VCaP (cell line): ENCODE measurements around the gene ARSB.

Experiments
- H3K27ac ChIP-seq: fragments of 450-650 bp; 2 replicates; pipeline ENCODE4 v1.5.1; 2017
- CTCF ChIP-seq: fragments of 450-650 bp; conservative IDR thresholded peaks from 2 replicates; pipeline ENCODE4 v1.5.1; 2017; ENCODE audit warnings: mild to moderate bottlenecking, moderate library complexity

The ARSB gene

GRCh38 chr5:78813906-78814530 is 171.1 kb downstream of the ARSB start:
- TF ChIP-seq CTCF: no peak
- H3K27ac ChIP-seq: no peak overlapping the region

GRCh38 chr5:78813286-78813685 is 171.8 kb downstream of the ARSB start:
- TF ChIP-seq CTCF: no peak
- no peak overlapping the region for H3K27ac ChIP-seq

- H3K27ac ChIP-seq: no peak overlapping the region
- TF ChIP-seq CTCF: no peak
Observed at GRCh38 chr5:78811866-78812265, 173.2 kb downstream of the ARSB start.

- no peak for TF ChIP-seq CTCF
- no peak overlapping the region for H3K27ac ChIP-seq
Observed at GRCh38 chr5:78811121-78811817, 173.8 kb downstream of the ARSB start.

- no peak for TF ChIP-seq CTCF
- H3K27ac ChIP-seq: no peak overlapping the region
Observed at GRCh38 chr5:78810098-78810920, 174.8 kb downstream of the ARSB start.

GRCh38 chr5:78809444-78809843 is 175.7 kb downstream of the ARSB start:
- H3K27ac ChIP-seq: no peak overlapping the region
- TF ChIP-seq CTCF: no peak

- no peak overlapping the region for H3K27ac ChIP-seq
- no peak for TF ChIP-seq CTCF
Observed at GRCh38 chr5:78808818-78809217, 176.3 kb downstream of the ARSB start.
